Measurements from ENCODE around the gene LCLAT1. TPM values are rescaled to one million over a fixed set of nuclear protein-coding genes. Genes with fewer than 3 reads are reported as not detected.

The LCLAT1 gene
- total and polyA plus RNA-seq, 2 of the 4 experiments (the other 2 are of a cell fraction) = 7.5 to 11.5 TPM

DNA sequence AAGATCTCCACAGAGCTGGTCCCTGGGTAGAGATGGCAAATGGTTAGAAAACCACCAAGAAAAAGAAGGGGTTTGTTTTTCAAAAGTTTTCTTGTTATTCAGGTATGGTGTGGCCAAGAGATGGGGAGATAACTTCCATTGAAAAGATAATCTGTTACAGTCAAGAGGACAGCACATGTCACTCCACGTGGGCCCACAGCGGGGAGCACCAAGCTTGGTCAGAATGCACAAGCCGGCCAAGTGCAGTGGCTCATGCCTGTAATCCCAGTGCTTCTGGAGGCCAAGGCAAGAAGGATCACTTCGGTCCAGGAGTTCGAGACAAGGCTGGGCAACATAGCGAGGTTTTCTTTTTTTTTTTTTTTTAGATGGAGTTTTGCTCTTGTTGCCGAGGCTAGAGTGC is 6.0 kb upstream of the LCLAT1 start:
- Histone ChIP-seq H2AK5ac (ENCODE audit: low read depth, low read length) (no peak overlapping the region), H2BK20ac (ENCODE audit: low read depth, low read length) (no peak overlapping the region), H3K9ac (ENCODE audit: low read depth, low read length) (no peak overlapping the region), H3K56ac (ENCODE audit: extremely low read depth, insufficient read depth, low read length) (no peak overlapping the region), H3K4me2 (ENCODE audit: low read depth, low read length) (no peak overlapping the region), H3K4me3 (ENCODE audit: insufficient read depth, low read depth, low read length) (no peak overlapping the region), H3K23ac (ENCODE audit: low read depth, low read length) (no peak overlapping the region), H4K91ac (ENCODE audit: insufficient read depth, low read depth, low read length) (no peak overlapping the region), H2BK15ac (ENCODE audit: low read depth, low read length) (no peak overlapping the region), H2AK9ac (replicated peaks; ENCODE audit: low read depth, low read length, poor library complexity) (no peak overlapping the region), H2BK5ac (ENCODE audit: low read depth, low read length, poor library complexity, severe bottlenecking) (no peak overlapping the region), H3K4ac (ENCODE audit: low read depth, low read length) (no peak overlapping the region), H3K18ac (ENCODE audit: low read depth, low read length) (no peak overlapping the region), H4K20me1 (ENCODE audit: insufficient read depth, low read length) (no peaks in the 10 kb centered on the region), H4K5ac (ENCODE audit: low read depth, low read length) (no peak overlapping the region), H3K9me1 (ENCODE audit: insufficient read depth, low read length) (no peaks in the 10 kb centered on the region), H3K9me3 (ENCODE audit: control insufficient read depth, insufficient read depth, low read length) (no peaks in the 10 kb centered on the region), H3K14ac (replicated peaks; ENCODE audit: low read depth, low read length) (no peak overlapping the region), H2AFZ (replicated peaks; ENCODE audit: low read length, poor library complexity) (no peak overlapping the region), H2BK120ac (ENCODE audit: low read depth, low read length) (no peak overlapping the region), H3K27ac (ENCODE audit: insufficient read depth, low read length) (no peak overlapping the region), H3K36me3 (ENCODE audit: control insufficient read depth, insufficient read depth, low read length) (no peaks in the 10 kb centered on the region), H3K27me3 (ENCODE audit: control insufficient read depth, insufficient read depth, low read length) (no peaks in the 10 kb centered on the region), H3K4me1 (ENCODE audit: control insufficient read depth, insufficient read depth, low read length) (peaks cover 2% of the 10 kb centered on the region), H3K79me1 (ENCODE audit: low read depth in 1 of 2, low read length in 2 of 2) (peaks cover 0 to 3% of the 10 kb centered on the region in 2 experiments; a peak in 1 of 4 replicates), H4K8ac (ENCODE audit: low read depth in 2 of 2, low read length in 2 of 2) (no peak overlapping the region)
- ChIA-PET CTCF (interaction anchor here (0.7 kb wide), 1 partner anchor 300 kb away, joined by 4 read pairs; no protein-coding TSS in a partner anchor), POLR2A (ENCODE audit: unreplicated experiment) (no interaction called here)
- 96% methylated on average over 3 of the region's 7 CpGs; no CpG with 5 or more reads in 1 of the 2 experiments for WGBS, 2 experiments (ENCODE audit: extremely low coverage in 2 of 2, insufficient read length in 1 of 2)
- no peak for ATAC-seq (ENCODE audit: low read depth)
- intact Hi-C loops (cut with micrococcal nuclease) = no loop called here
- DNase-seq = no peak
- TF ChIP-seq POLR2A (IDR thresholded peaks at IDR 0.05; ENCODE audit: low read depth, low read length) (no peak), RAD21 (IDR thresholded peaks at IDR 0.05; ENCODE audit: low read length) (no peak), BHLHE40 (IDR thresholded peaks at IDR 0.05; ENCODE audit: low read depth, low read length) (no peak), MAZ (IDR thresholded peaks at IDR 0.05; ENCODE audit: borderline replicate concordance, low read depth, low read length) (no peak), SMC3 (IDR thresholded peaks at IDR 0.05; ENCODE audit: low read depth, low read length) (no peak), MXI1 (IDR thresholded peaks at IDR 0.05; ENCODE audit: borderline replicate concordance, low read depth, low read length) (no peak), CEBPB (IDR thresholded peaks at IDR 0.05; ENCODE audit: low read depth, low read length) (no peak), RFX5 (IDR thresholded peaks at IDR 0.05; ENCODE audit: low read depth, low read length) (no peak), MAFK (IDR thresholded peaks at IDR 0.05; ENCODE audit: low read depth, low read length) (no peak)
- TF ChIP-seq, protein P1, sequence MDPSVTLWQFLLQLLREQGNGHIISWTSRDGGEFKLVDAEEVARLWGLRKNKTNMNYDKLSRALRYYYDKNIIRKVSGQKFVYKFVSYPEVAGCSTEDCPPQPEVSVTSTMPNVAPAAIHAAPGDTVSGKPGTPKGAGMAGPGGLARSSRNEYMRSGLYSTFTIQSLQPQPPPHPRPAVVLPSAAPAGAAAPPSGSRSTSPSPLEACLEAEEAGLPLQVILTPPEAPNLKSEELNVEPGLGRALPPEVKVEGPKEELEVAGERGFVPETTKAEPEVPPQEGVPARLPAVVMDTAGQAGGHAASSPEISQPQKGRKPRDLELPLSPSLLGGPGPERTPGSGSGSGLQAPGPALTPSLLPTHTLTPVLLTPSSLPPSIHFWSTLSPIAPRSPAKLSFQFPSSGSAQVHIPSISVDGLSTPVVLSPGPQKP (IDR thresholded peaks at IDR 0.05; ENCODE audit: borderline replicate concordance, low read depth, low read length) = no peak
- TF ChIP-seq, protein P2, sequence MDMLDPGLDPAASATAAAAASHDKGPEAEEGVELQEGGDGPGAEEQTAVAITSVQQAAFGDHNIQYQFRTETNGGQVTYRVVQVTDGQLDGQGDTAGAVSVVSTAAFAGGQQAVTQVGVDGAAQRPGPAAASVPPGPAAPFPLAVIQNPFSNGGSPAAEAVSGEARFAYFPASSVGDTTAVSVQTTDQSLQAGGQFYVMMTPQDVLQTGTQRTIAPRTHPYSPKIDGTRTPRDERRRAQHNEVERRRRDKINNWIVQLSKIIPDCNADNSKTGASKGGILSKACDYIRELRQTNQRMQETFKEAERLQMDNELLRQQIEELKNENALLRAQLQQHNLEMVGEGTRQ (IDR thresholded peaks at IDR 0.05; ENCODE audit: low read depth, low read length) = no peak
- TF ChIP-seq, protein P3, sequence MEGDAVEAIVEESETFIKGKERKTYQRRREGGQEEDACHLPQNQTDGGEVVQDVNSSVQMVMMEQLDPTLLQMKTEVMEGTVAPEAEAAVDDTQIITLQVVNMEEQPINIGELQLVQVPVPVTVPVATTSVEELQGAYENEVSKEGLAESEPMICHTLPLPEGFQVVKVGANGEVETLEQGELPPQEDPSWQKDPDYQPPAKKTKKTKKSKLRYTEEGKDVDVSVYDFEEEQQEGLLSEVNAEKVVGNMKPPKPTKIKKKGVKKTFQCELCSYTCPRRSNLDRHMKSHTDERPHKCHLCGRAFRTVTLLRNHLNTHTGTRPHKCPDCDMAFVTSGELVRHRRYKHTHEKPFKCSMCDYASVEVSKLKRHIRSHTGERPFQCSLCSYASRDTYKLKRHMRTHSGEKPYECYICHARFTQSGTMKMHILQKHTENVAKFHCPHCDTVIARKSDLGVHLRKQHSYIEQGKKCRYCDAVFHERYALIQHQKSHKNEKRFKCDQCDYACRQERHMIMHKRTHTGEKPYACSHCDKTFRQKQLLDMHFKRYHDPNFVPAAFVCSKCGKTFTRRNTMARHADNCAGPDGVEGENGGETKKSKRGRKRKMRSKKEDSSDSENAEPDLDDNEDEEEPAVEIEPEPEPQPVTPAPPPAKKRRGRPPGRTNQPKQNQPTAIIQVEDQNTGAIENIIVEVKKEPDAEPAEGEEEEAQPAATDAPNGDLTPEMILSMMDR (conservative IDR thresholded peaks at IDR 0.05; ENCODE audit: low read depth, low read length) = no peak
- in situ Hi-C loops (cut with MboI; ENCODE audit: low sequenced_read_pairs) = no loop called here
- BruUV-seq (replicated peaks) = no TSS peak
- dilution Hi-C loops (cut with HindIII; ENCODE audit: low sequenced_read_pairs, unreplicated experiment) = no loop called here
